ENCODE data around the gene GOLGA8J.
"Not testable (repeated sequence)": the region's sequence is repeated elsewhere in the genome, so short reads cannot be mapped to it uniquely, and the experiment has no call there.

Gene GOLGA8J

GRCh38 chr15:30082655-30083054 lies at the start of gene GOLGA8J:
TSS of gene GOLGA8J (plus strand) at chr15:30082955. CDS start at chr15:30083053, 98 bp downstream.
- DNase-seq (ENCODE audit: low spot score), result not testable (repeated sequence)

GRCh38 chr15:30033211-30033610 lies 49.5 kb upstream of the GOLGA8J start:
- no peak for DNase-seq (ENCODE audit: low spot score)

GRCh38 chr15:30033763-30034162 lies 49.0 kb upstream of the GOLGA8J start:
- DNase-seq (ENCODE audit: low spot score), result no peak

- no peak for DNase-seq (ENCODE audit: low spot score)
Observed at GRCh38 chr15:30036036-30036703, 46.6 kb upstream of the GOLGA8J start.

- DNase-seq (ENCODE audit: low spot score), result no peak
Observed at GRCh38 chr15:30038667-30039523, 43.9 kb upstream of the GOLGA8J start.

GRCh38 chr15:30041868-30042267 lies 40.9 kb upstream of the GOLGA8J start:
- no peak for DNase-seq (ENCODE audit: low spot score)

GRCh38 chr15:30042556-30042955 lies 40.2 kb upstream of the GOLGA8J start:
- no peak for DNase-seq (ENCODE audit: low spot score)

- no peak for DNase-seq (ENCODE audit: low spot score)
Observed at GRCh38 chr15:30043211-30043655, 39.5 kb upstream of the GOLGA8J start.

- no peak for DNase-seq (ENCODE audit: low spot score)
Observed at GRCh38 chr15:30044377-30044776, 38.4 kb upstream of the GOLGA8J start.

GRCh38 chr15:30044826-30045225 lies 37.9 kb upstream of the GOLGA8J start:
- DNase-seq (ENCODE audit: low spot score), result not testable (repeated sequence)

GRCh38 chr15:30045248-30046041 lies 37.3 kb upstream of the GOLGA8J start:
- not testable (repeated sequence) for DNase-seq (ENCODE audit: low spot score)

- DNase-seq (ENCODE audit: low spot score), result no peak
Observed at GRCh38 chr15:30046430-30046829, 36.3 kb upstream of the GOLGA8J start.

GRCh38 chr15:30055604-30056003 lies 27.2 kb upstream of the GOLGA8J start:
- no peak for DNase-seq (ENCODE audit: low spot score)

- DNase-seq (ENCODE audit: low spot score), result no peak
Observed at GRCh38 chr15:30056166-30056565, 26.6 kb upstream of the GOLGA8J start.

- DNase-seq (ENCODE audit: low spot score), result no peak
Observed at GRCh38 chr15:30059771-30060170, 23.0 kb upstream of the GOLGA8J start.

- no peak for DNase-seq (ENCODE audit: low spot score)
Observed at GRCh38 chr15:30062881-30063280, 19.9 kb upstream of the GOLGA8J start.

- DNase-seq (ENCODE audit: low spot score), result no peak
Observed at GRCh38 chr15:30063835-30064546, 18.8 kb upstream of the GOLGA8J start.

GRCh38 chr15:30065025-30065801 lies 17.5 kb upstream of the GOLGA8J start:
- DNase-seq (ENCODE audit: low spot score), result no peak

GRCh38 chr15:30068326-30068725 lies 14.4 kb upstream of the GOLGA8J start:
- DNase-seq (ENCODE audit: low spot score), result no peak

GRCh38 chr15:30072630-30073029 lies 10.1 kb upstream of the GOLGA8J start:
- DNase-seq (ENCODE audit: low spot score), result no peak

- DNase-seq (ENCODE audit: low spot score), result no peak
Observed at GRCh38 chr15:30073915-30074314, 8.8 kb upstream of the GOLGA8J start.
